NCI-H2227 (cell line): ENCODE measurements around the gene CD99.

Experiments
- DNase-seq: peaks from one replicate; lab custom pipeline; 2025; ENCODE audit not compliant: unreplicated experiment; lab: John Stamatoyannopoulos, UW

The CD99 gene

GRCh38 chrX:2690856-2691542 is at the start of gene CD99:
CD99 (plus strand) TSS chrX:2691295; CDS start chrX:2691361, 66 bp downstream.
- DNase-seq, result no peak

GRCh38 chrX:2642146-2642545 is 48.9 kb upstream of the CD99 start:
- DNase-seq, result no peak

DNA sequence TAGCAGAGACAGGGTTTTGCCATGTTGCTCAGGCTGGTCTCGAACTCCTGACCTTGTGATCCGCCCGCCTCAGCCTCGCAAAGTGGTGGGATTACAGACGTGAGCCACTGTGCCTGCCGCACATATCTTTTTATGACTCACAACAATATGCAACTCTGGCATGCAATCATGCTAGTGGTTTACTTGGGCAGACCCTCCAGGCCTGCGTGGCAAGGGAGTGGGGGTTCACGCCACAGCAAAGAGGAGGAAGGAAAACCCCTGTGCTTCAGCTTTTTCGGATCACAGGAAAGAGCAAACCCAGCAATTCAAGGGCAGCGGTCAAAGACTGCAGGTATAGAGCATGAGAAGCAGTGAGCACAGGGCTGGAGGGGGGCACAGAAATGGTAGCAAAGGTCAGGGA is 48.3 kb upstream of the CD99 start:
- DNase-seq, result no peak

DNA sequence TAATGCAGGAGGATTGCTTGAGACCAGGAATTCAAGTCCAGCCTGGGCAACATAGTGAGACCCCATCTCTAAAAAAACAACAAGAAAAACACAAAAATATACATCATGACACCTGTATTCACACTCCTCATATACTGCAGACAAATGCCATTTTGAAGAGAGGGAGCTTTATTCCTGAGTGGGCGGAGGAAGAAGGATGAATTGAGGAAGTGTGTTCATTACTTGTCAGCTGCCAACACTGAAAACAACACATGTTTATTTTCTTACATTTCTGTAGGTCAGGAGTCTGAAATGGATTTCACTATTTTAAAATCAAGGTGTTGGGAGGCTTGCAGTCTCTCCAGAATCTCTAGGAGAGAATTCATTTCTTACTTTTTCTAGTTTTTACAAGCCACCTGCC is 47.2 kb upstream of the CD99 start:
- DNase-seq, result no peak

- DNase-seq, result no peak
Observed at GRCh38 chrX:2645563-2645962, 45.5 kb upstream of the CD99 start.

DNA sequence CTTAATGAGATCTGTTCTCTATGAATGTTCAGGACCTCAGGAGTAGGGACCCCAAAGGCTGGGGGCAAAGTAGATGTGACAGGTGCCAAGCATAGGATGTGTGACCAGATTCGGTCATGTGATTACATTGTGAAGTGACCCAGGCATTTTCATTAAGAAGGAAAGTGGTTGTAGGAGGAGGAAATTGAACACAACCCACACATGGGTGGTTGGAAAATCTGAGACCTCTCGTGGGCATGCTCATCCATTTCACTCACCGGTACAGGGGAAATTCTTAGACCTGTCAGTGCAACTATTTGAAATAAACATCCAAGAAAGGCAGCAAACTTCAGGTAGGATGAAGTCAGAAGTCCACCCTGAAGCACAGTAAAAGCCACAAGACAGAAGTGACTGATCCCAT is 43.5 kb upstream of the CD99 start:
- no peak for DNase-seq

DNA sequence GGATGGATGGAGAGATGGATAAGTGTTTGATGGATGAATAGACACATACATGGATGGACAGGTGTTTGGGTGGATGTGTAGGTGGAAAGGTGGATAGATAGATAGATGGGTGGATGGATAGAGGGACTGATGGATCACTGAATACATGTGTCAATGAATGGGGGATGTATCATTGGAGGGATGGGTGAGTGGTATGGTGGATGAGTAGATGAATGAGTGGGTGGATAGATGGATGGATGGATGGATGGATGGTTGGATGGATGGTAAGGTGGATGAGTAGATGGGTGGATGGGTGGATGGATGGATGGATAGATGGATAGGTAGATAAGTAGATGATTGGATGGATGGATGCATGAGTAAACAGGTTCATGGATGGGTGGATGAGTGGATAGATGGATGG is 41.1 kb upstream of the CD99 start:
- DNase-seq, result no peak

DNA sequence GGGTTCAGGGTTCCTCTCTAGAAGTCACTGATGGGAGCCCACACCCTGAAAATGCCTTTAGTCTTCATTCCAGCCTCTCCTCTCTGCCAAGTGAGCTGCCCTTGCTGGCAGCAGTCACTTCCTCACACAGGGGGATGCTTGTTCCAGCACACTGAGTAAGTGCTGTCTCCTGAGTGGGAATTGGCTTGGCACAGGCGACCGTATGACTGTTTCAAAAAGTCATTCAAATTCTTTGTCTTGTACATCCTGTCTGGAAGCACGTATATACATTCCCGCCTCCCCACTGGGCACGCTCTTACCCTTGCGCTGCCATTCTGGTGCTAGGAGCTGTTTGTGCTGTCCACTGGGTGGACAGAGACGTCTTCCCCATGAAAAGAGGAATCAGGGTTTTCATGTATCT is 40.2 kb upstream of the CD99 start:
- no peak for DNase-seq

DNA sequence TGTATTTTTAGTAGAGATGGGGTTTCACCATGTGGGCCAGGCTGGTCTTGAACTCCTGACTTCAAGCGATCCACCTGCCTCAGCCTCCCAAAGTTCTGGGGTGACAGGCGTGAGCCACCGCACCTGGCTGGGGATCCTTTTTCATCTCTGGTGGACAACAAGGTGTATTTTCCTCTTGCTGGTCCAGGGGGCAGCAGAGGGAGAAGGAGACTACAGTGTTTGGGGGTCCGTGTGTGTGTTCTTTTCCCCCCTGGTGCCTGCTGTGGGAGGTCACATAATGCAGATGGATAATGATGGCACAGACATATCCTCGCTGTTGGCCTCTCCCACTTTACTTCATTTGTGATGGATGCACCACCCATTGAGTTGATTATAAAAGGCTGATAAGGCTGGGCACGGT is 39.0 kb upstream of the CD99 start:
- DNase-seq, result no peak

- no peak for DNase-seq
Observed at GRCh38 chrX:2654436-2655340, 36.4 kb upstream of the CD99 start.

- DNase-seq, result no peak
Observed at GRCh38 chrX:2656257-2656836, 34.7 kb upstream of the CD99 start.

DNA sequence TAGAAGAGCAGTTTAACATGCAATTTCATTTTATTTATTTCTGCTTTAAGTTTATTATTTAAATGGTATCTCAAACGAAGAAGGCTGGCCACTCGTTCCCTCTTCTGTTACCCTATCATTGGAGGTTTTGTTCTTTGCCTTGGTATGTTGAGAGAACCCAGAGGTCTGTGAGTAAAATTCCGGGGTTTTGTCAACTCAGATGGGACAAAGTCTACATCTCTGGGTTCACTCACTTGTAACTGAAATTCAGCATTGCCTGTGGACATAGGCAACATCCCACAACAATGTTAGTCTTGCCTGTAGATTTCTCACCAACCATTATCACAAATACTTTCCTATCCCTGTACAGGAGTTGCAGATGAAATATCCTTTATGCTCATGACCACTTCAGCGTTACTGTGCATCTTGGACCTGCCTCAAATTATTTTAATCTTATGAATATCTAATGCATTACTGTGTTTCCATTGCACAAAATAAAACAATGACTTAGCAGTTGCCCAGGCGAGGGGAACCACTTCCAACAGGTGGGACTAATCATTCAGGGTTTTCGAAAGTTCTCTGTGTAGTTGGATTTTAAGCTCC is 33.5 kb upstream of the CD99 start:
- no peak for DNase-seq

GRCh38 chrX:2658585-2659292 is 32.4 kb upstream of the CD99 start:
- DNase-seq, result no peak

DNA sequence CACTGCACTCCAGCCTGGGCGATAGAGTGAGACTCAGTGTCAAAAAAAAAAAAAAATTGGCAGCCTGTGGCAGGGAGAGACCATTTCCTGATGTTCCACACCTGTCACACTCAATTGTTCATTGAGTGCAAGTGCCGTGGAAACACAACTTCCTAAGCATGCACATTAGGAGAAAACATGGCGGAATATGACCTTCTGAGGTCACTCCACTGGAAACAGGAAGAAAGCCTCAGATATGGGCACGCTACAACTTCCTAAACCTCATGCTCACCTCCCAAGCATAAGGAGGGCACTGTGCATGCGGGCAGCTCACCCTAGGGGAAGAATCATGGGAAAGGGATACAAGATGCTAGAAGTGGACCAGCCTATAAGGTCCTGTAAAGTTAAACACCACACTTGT is 28.5 kb upstream of the CD99 start:
- DNase-seq, result no peak

DNA sequence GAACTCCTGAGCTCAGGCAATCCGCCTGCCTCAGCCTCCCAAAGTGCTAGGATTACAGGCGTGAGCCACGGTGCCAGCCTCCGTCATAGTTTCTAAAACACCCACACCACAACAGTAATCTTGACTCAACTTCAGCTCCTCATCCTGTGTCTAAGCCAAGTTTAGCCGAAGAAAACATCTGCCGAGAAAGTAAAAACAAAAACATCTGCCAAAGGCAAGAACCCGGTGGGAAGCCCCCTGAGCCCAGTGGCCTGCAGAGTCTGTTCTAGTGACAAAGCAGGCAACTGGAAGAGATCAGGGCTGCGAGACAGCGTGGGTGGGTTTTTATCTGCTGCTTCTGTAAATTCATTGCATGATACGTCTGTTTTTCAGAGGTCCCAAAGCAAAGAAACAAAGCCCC is 26.6 kb upstream of the CD99 start:
- DNase-seq, result no peak

- DNase-seq, result no peak
Observed at GRCh38 chrX:2665387-2666304, 25.4 kb upstream of the CD99 start.

DNA sequence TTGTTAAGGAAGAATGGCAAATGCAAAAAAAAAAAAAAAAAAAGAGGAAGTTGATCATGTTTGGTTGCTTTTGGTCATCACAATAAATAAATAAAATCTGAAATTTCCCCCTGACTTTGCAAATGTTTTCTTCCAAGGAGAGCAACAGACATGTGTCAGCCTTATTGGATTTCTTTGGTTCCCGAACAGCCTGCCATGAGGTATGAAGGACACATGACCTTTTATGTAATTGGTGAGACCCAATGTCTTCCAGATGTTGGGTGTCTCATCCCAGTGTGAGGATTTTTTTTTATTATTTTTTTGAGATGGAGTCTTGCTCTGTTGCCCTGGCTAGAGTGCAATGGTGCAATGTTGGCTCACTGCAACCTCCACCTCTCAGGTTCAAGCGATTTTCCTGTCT is 24.6 kb upstream of the CD99 start:
- DNase-seq, result no peak

DNA sequence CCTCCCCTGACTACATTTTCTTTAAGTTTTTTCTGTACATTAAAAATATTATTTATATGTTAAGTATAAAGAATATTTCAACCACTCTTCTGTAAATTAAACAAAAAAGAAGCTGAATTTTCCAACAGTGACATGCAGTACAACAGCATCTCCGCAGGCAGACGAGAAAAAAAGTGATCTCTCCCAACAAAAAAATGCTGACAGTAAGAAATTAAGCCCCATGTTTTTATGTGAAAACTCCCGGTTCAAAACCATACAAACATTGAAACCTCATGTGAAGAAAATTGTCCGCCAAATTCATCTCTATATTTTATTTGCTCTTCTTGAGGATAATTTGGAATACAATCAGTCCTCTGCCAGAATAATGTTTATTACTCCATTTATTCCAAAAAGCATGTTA is 20.1 kb upstream of the CD99 start:
- DNase-seq, result no peak

DNA sequence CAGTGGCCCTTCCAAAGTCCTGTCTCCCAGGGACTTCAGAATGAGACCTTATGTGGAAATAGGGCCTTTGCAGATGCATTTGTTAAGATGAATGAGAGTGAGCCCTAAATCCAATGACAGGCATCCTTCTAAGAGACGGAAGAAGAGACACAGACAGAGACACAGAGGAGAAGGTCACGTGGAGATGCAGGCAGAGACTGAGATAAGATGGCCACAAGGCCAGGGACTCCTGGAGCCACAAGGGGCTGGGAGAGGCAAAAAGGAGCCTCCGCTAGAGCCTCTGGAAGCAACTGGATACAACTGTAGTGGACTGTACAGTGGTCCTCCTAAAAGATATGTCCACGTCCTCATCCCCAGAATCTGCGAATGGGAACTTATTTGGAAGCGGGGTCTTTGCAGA is 19.0 kb upstream of the CD99 start:
- no peak for DNase-seq

GRCh38 chrX:2673611-2674010 is 17.5 kb upstream of the CD99 start:
- DNase-seq, result no peak
